HG03354 (cell line): Measurements from ENCODE around the gene F8A3.
"Not testable (repeated sequence)": the region's sequence is repeated elsewhere in the genome, so short reads cannot be mapped to it uniquely, and the experiment has no call there.

ENCODE experiments used
- ATAC-seq: cut with Tn5 transposase; IDR thresholded peaks from one replicate; pipeline ENCODE4 v1.9.1; 2021; ENCODE audit warnings: mild to moderate bottlenecking; ENCODE audit not compliant: unreplicated experiment, poor library complexity, severe bottlenecking

Gene F8A3

DNA sequence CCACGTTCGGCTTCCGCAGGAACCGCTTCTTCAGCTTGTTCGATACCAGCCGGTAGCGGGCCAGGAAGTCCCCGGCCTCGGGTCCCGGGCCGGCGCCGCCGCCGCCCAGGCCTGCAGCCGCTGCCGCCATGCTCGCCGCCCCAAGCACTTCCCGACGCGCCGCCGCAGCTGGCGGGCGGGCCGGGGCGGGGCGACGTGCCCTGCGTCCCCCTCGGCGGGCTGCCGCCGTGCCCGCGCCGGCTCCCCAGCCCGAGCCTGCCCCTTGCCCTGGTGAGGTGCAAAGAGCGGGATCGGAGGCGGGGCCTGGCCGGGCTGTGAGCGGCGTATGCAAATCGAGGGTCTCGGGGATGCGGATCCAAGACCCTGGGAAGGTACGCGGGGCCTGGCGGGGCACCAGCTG is at the start of gene F8A3:
Gene F8A3 (minus strand): TSS at position 150 of the 400 bp plus-strand sequence. CDS start 20 bp downstream, at position 130.
- ATAC-seq, result peak; percentile 79

DNA sequence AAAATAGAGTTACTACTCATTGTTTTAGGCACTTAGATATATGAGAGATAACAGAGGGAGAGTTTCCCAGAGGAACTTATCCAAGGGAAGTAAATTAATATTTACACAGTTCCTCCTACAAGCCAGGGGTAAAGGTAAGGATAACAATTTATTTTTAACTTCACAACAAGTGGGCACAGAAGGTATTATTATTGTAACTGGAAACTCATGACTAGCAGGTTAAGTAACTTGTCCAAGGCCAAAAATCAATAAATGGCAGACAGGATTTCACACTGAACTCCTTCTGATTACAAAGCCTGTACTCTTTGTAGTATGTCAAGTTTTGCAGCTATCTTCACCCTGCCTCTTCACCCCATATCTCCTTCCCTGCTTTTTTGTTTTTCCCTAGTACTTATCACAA is 46.9 kb upstream of the F8A3 start:
- no peak for ATAC-seq

DNA sequence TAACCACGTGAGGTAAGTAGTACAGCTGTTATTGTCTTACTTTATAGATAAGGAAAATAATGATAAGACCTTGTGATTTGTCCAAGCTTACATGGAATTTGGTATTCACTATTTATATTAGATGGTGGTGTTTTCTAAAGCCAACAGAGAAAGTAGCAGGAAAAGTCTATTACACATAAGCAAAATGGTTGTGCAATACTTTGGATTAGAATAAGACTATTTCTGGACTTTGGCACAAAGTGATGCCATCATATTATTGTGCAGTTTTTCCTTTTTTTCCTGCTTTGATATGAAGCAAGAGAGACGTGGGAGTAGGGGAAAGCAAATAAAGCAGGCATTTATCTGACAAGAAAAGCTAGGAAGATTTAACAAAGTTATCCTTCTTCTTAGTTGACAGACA is 36.7 kb upstream of the F8A3 start:
- not testable (repeated sequence) for ATAC-seq

DNA sequence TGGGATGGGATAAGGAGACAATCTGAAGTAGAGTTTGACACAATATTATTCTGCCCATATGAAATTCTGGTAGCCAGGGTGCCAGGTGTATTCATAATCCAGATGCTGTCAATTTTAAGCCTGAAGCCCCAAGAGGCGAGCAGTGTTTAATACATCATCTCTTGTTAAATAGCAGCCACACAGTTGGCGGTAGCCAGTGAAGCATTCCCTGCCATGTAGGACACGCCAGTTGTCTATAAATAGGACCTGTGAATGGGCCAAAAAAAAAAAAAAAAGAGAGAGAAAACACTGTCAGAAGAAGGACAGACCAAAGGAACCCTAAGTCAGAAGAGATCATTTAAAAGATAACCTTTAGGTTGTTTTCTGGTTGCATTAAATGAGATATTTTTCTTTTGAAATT is 33.0 kb upstream of the F8A3 start:
- not testable (repeated sequence) for ATAC-seq

DNA sequence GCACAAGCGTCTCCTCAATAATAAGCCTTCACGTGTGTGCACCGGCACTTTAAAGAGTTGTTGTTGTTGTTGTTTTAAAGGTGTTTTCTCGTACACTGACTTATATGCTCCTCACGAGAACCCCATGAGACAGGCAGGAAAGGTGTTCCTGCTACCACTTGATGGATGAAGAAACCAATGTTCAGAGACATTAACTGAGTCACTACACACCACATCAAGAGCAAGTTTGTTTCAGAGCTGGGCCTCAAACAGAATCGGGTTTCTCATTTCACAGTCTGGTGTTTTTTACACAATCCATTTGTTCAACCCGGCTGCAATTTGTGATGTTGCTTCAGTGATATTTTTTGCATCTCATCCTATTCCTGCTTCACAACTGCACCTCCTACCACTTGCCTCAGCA is 18.7 kb upstream of the F8A3 start:
- not testable (repeated sequence) for ATAC-seq

DNA sequence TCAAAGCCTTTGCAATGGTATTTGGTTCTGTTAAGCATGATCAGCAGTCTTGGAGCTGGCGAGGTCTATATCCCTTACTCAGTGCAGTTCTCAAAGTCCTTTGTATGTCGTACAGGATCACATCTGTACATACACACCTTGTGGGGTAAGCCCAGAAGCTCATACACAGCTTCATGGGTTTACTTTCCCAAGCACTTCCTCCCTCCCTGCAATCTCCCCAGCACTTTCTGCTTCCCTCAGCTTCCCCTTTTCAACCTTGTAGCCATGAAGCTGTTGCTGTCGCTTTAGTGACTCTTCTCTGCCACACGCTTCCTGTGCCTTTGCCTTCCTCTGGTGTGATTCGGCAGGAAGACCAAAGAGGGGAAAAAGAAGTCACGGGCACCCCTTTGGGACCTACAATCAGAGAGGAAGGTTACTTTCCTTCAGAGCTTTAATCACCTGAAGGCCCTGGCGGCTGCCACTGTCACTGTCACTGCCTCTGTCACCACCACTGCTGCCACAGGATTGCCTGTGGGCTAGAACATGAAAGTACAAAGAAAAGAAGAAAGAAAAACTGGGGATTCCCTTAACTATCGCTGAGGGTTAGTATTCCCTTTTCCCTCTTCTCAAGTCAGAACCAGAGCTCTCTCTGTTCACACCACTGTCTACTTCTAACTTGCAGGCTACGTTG is 8.0 kb upstream of the F8A3 start:
- peak; percentile 77 for ATAC-seq

DNA sequence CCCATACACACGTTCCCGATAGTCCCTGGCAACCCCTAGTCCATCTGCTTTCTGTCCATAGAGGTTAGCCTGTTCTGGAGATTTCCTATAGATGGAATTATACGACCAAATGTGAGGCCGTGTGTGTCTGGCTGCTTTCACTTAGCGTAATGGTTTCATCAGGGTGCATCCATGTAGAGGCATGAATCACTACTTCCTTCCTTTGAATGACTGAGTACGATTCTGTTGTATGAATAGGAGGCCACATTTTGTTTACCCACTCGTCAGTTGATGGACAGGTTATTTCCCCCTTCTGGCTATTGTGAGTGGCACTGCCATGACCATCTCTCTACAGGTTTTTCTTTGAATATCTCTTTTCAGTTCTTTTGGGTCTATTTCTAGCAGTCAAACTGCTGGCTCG is 2.1 kb upstream of the F8A3 start:
- ATAC-seq, result not testable (repeated sequence)

DNA sequence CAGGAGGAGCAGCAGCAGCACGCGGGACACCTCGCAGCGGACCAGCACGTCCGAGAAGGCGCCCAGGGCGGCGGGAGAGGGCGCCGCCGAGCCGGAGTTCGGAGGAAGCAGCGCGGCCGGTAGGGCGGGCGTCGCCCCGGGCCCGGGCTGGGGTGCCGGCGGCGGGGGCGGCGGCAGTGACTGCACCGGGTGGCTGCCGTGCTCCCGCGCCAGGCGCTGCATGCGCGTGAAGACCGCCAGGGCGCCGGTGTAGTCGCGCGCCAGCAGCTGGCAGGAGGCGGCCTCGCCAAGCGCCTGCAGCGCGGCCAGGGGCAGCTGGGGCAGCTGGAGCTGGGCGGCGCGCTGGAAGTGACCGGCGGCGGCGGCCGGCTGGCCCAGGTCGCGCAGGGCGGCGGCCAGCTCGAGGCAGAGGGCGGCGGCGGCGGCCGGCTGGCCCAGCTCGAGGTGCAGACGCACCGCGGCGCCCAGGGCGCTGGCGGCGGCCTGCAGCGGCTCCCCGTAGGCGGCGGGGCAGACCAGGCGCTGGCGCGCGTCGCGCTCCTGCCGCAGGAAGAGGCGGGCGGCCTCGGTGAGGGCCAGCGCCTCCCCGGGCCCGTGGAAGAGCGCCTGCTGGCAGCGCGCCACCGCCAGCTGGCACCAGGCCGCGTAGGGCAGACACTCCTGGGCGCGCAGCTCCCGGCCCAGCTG is 516 bp downstream of the F8A3 start:
- peak; percentile 64 for ATAC-seq

DNA sequence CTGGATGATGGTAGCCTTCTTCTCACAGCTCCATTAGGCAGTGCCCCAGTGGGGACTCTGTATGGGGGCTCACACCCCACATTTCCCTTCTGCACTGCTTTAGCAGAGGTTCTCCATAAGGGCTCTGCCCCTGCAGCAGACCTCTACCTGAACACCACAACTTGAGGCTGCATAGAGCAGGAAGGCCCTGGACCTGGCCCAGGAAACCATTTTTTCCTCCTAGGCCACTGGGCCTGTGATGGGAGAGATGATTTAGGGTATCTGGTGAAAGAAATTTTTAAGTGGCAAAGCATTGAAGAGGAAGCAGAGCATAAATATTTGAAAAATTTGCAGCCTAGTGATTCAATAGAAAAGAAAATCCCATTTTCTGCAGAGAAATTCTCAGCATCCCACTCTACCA is 17.3 kb downstream of the F8A3 start:
- ATAC-seq, result no peak

DNA sequence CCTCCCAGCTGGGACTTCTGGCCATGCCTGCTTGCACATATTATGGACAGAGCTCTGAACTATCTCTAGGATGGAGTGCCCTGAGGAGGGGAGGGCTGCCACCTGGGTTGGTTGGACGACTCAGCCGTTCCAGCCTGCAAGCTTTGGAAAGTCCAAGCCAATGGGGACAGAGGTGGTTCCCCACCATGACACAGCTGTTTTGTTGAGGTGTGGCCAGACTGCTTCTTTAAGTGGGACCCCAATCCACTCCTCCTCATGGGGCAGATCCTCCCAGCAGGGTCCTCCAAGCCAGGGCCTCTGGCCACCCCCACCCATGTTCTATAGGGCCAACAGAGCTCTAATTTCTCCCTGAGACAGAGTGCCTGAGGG is 22.7 kb downstream of the F8A3 start:
- no peak for ATAC-seq

DNA sequence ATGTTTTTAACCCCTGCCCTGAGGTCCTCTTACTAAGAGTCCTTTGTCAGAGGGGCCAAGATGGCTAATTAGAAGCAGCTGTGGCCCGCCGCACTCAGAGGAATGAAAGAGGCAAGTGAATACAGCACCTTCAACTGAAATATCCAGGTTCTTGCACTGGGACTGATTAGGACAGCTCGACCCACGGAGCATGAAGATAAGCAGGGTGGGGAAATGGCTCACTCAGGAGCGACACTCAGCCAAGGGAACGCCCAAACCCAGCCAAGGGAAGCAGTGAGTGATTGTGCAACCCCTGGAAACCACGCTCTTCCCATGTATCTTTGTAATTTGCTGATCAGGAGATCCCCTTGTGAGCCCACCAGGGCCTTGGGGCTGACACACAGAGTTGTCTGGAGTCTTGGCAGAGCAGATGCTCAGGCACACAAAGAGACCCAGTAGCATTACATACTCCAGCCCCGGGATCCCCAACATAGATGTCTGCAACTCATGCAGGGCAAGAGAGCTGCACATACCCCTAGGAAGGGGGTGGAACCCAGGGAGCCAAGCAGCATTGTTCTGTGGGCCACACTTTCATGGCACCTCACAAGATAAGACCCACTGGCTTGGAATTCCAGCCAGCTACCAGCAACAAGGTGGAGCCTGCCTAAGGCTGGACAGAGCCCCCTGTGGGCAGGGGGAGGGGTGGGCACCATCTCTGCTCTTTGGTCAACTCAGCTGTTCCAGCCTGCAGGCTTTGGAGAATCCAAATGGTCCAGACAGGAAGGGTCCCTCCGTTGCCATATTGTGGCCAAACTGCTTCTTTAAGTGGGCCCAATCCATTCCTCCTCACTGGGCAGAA is 23.3 kb downstream of the F8A3 start:
- no peak for ATAC-seq

DNA sequence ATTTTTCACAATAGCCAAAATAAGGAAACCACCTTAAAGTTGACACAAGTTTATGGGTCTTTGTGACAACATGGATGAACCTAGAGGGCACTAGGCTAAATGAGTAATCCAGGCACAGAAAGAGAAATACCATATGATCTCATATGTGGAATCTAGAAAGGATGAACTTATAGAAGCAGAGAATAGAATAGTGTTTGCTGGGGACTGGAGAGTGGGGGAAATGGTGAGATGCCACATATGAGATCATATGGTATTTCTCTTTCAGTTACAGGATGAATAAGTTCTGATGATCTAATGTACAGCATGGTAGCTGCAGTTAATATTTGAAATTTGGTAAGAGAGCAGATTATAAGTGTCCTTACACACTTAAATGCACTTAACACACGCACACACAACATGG is 40.7 kb downstream of the F8A3 start:
- no peak for ATAC-seq
